CD8-positive, alpha-beta memory T cell (primary cell): ENCODE measurements around the gene SPCS1. TPM values are rescaled to one million over a fixed set of nuclear protein-coding genes. Genes with fewer than 3 reads are reported as not detected.
"Not testable (repeated sequence)": the region's sequence is repeated elsewhere in the genome, so short reads cannot be mapped to it uniquely, and the experiment has no call there.

Experiments
- CTCF ChIA-PET: fragments of 350-600 bp; sonication (Branson Sonifier 250); formaldehyde crosslinking; loops from one replicate; lab custom pipeline; 2021; ENCODE audit warnings: antibody characterized with exemption; lab: Charles Lee
- POLR2A ChIA-PET: fragments of 350-600 bp; sonication (Branson Sonifier 250); formaldehyde crosslinking; loops from one replicate; lab custom pipeline; 2021; ENCODE audit warnings: antibody characterized with exemption; lab: Charles Lee
- DNase-seq, 5 donors: peaks; one replicate each; pipeline versions ENCODE4 v3.0.0 to v3.0.0-alpha.2; 2020 to 2022; ENCODE audit warnings: mixed read lengths in 1 of 5
- H3K27ac ChIP-seq: one replicate; pipeline ENCODE4 v1.7.0; 2013; ENCODE audit warnings: low read depth, mild to moderate bottlenecking, low read length, moderate library complexity
- H3K27me3 ChIP-seq: 2 replicates; pipeline ENCODE4 v1.7.0; 2013; ENCODE audit warnings: low read length, mild to moderate bottlenecking; ENCODE audit not compliant: insufficient read depth, poor library complexity, severe bottlenecking
- H3K36me3 ChIP-seq: 2 replicates; pipeline ENCODE4 v1.7.0; 2013; ENCODE audit warnings: mild to moderate bottlenecking, low read length, moderate library complexity; ENCODE audit not compliant: insufficient read depth
- H3K4me1 ChIP-seq: 2 replicates; pipeline ENCODE4 v1.7.0; 2013; ENCODE audit warnings: mild to moderate bottlenecking, low read length, moderate library complexity; ENCODE audit not compliant: insufficient read depth
- H3K4me3 ChIP-seq: 2 replicates; pipeline ENCODE4 v1.7.0; 2013; ENCODE audit warnings: mild to moderate bottlenecking, low read length
- H3K9me3 ChIP-seq: 2 replicates; pipeline ENCODE4 v1.7.0; 2013; ENCODE audit warnings: mild to moderate bottlenecking, low read length
- H3K27ac Mint-ChIP-seq, 8 donors: one replicate each; pipeline ENCODE4 v1.8.0; 2020 to 2021; ENCODE audit warnings: mixed read lengths in 8 of 8, mild to moderate bottlenecking in 6 of 8, inconsistent platforms in 3 of 8, moderate library complexity in 3 of 8
- H3K27me3 Mint-ChIP-seq, 2 donors: one replicate each; pipeline ENCODE4 v1.8.0; 2020 to 2021; ENCODE audit warnings: mixed read lengths in 2 of 2, mild to moderate bottlenecking in 1 of 2, moderate library complexity in 1 of 2
- H3K36me3 Mint-ChIP-seq, 3 donors: one replicate each; pipeline ENCODE4 v1.8.0; 2020 to 2021; ENCODE audit warnings: mixed read lengths in 3 of 3, inconsistent platforms in 1 of 3, mild to moderate bottlenecking in 1 of 3
- H3K4me1 Mint-ChIP-seq, 3 donors: one replicate each; pipeline ENCODE4 v1.8.0; 2020 to 2021; ENCODE audit warnings: mixed read lengths in 3 of 3, inconsistent platforms in 1 of 3, mild to moderate bottlenecking in 1 of 3
- H3K4me3 Mint-ChIP-seq, 7 donors: one replicate each; pipeline ENCODE4 v1.8.0; 2020 to 2021; ENCODE audit warnings: mixed read lengths in 7 of 7, mild to moderate bottlenecking in 6 of 7, moderate library complexity in 4 of 7, inconsistent platforms in 2 of 7
- H3K9me3 Mint-ChIP-seq, 5 donors: one replicate each; pipeline ENCODE4 v1.8.0; 2020 to 2022; ENCODE audit warnings: mixed read lengths in 5 of 5, mild to moderate bottlenecking in 3 of 5, moderate library complexity in 2 of 5, inconsistent platforms in 1 of 5
- polyA plus RNA-seq: library from polyadenylated mRNA; unstranded; fragments of 300-500 nt; fragmentation: Illumina TruSeq; gene quantifications from one replicate; pipeline ENCODE4 v1.2.3, GENCODE V29; 2021
- total RNA-seq, 2 experiments: library from RNA; stranded (reverse); gene quantifications; one replicate each; pipeline ENCODE4 v1.2.3, GENCODE V29; 2021

Gene SPCS1
- total and polyA plus RNA-seq, 3 experiments from 2014 or later, result 154 to 357 (median 156) TPM

DNA sequence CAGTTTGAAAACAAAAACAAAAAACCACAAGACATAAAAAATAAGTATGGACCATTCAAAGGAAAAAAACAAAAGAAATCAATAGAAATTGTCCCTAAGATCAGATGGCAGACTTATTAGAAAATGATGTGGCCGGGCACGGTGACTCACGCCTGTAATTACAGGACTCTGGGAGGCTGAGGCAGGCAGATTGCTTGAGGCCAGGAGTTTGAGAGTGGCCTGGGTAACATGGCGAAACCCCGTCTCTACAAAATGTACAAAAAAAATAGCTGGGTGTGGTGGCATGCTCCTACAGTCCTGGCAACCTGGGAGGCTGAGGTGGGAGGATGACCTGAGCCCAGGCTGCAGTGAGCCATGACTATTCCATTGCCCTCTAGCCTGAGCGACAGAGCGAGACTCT lies 16.6 kb downstream of the SPCS1 start:
- no peaks in the 10 kb centered on the region for H3K9me3 ChIP-seq

DNA sequence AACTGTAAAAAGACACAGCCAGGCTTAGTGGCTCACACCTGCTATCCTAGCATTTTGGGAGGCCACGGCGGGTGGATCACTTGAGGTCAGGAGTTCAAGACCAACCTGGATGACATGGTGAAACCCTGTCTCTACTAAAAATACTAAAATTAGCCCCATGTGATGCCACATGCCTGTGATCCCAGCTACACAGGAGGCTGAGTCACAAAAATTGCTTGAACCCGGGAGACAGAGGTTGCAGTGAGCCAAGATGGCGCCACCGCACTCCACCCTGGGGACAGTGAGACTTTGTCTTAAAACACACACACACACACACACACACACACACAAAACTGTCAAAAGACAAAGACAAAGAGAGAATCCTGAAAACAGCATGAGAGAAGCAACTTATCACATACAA lies 18.0 kb downstream of the SPCS1 start:
- no peaks in the 10 kb centered on the region for H3K36me3 ChIP-seq
- Mint-ChIP-seq H3K36me3 (peaks cover 6 to 31% (median 29%) of the 10 kb centered on the region in 3 donors), H3K4me3 (no peak overlapping the region), H3K9me3 (peaks cover 4 to 14% (median 7%) of the 10 kb centered on the region in 5 donors), H3K27ac (peak overlapping the region in 1 of 8 donors; percentile 10), H3K4me1 (peaks cover 16 to 23% (median 22%) of the 10 kb centered on the region in 3 donors), H3K27me3 (no peaks in the 10 kb centered on the region)
- H3K4me3 ChIP-seq, result no peak overlapping the region
- H3K4me1 ChIP-seq, result peaks cover 23% of the 10 kb centered on the region
- H3K27ac ChIP-seq, result no peak overlapping the region
- no peaks in the 10 kb centered on the region for H3K27me3 ChIP-seq
- H3K9me3 ChIP-seq, result no peaks in the 10 kb centered on the region
- ChIA-PET CTCF (no interaction called here), POLR2A (no interaction called here)
- DNase-seq, result no peak

More for the DNA sequence above, 16.6 kb downstream of the SPCS1 start:
- ChIA-PET POLR2A (no interaction called here), CTCF (no interaction called here)
- H3K9me3 Mint-ChIP-seq, result peaks cover 0 to 8% (median 3%) of the 10 kb centered on the region in 5 donors
- H3K27me3 Mint-ChIP-seq, result no peaks in the 10 kb centered on the region
- Histone ChIP-seq H3K27me3 (no peaks in the 10 kb centered on the region), H3K4me3 (no peak overlapping the region), H3K36me3 (no peaks in the 10 kb centered on the region), H3K27ac (no peak overlapping the region), H3K4me1 (peaks cover 23% of the 10 kb centered on the region)
- DNase-seq, result no peak
- H3K36me3 Mint-ChIP-seq, result peaks cover 7 to 29% (median 17%) of the 10 kb centered on the region in 3 donors
- H3K4me1 Mint-ChIP-seq, result peaks cover 16 to 23% (median 22%) of the 10 kb centered on the region in 3 donors
- peak overlapping the region in 2 of 8 donors; percentile 41 to 82 for H3K27ac Mint-ChIP-seq
- no peak overlapping the region for H3K4me3 Mint-ChIP-seq

DNA sequence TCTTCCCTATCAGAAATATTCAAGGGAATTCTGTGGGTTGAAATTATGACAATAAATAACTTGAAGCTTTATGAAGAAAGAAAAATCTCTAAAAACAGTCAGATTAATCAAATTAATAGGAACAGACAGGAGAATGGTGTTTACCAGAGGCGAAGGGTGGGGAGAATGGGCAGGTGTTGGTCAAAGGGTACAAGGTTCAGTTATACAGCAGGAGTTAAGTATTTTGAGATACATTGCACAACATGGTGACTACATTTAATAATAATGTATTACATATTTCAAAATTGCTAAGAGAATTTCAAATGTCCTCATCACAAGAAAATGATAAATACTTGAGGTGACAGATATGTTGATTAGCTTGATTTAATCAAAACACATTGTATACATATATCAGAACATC lies 18.6 kb downstream of the SPCS1 start:
- Mint-ChIP-seq H3K27ac (no peak overlapping the region), H3K4me1 (peaks cover 16 to 23% (median 22%) of the 10 kb centered on the region in 3 donors), H3K4me3 (no peak overlapping the region), H3K9me3 (peaks cover 3 to 16% (median 12%) of the 10 kb centered on the region in 5 donors), H3K36me3 (peaks cover 9 to 32% (median 30%) of the 10 kb centered on the region in 3 donors), H3K27me3 (no peaks in the 10 kb centered on the region)
- Histone ChIP-seq H3K36me3 (no peaks in the 10 kb centered on the region), H3K27me3 (no peaks in the 10 kb centered on the region), H3K4me1 (peaks cover 23% of the 10 kb centered on the region), H3K4me3 (no peak overlapping the region), H3K9me3 (no peaks in the 10 kb centered on the region), H3K27ac (no peak overlapping the region)
- DNase-seq, result no peak
- ChIA-PET POLR2A (no interaction called here), CTCF (no interaction called here)

DNA sequence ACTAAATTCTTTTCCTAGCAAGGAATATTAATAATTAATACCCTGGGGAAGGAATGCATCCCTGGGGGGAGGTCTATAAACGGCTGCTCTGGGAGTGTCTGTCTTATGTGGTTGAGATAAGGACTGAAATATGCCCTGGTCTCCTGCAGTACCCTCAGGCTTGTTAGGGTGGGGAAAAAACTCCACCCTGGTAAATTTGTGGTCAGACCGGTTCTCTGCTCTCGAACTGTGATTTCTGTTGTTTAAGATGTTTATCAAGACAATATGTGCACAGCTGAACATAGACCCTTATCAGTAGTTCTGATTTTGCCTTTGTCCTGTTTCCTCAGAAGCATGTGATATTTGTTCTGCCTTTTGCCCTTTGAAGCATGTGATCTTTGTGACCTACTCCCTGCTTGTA lies 22.8 kb downstream of the SPCS1 start:
- H3K4me3 Mint-ChIP-seq, H3K36me3 ChIP-seq, H3K27ac ChIP-seq, DNase-seq, H3K27me3 ChIP-seq, H3K4me1 ChIP-seq, H3K9me3 ChIP-seq, H3K4me3 ChIP-seq, H3K27ac Mint-ChIP-seq, H3K27me3 Mint-ChIP-seq, POLR2A ChIA-PET, CTCF ChIA-PET, H3K4me1 Mint-ChIP-seq: not testable (repeated sequence)
- peaks cover 25 to 61% (median 53%) of the 10 kb centered on the region in 3 donors for H3K36me3 Mint-ChIP-seq
- H3K9me3 Mint-ChIP-seq, result peaks cover 0 to 31% (median 20%) of the 10 kb centered on the region in 5 donors

DNA sequence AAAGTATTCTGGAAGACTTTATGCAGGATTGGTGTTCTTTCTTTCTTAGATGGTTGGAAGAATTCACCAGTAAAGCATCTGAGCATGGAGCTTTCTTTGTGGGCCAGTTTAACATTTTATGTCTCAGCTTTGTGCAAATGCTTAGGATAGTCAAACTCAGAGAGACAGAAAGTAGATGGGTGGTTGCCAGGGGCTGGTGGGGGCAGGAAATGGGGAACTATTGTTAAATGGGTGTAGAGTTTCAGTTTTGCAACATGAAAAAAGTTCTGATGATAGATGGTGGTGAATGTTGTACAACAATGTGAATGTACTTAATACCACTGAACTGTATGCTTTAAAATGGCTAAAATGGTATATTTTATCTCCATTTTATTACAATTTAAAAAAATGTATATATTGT lies 24.8 kb downstream of the SPCS1 start:
- H3K36me3 ChIP-seq, result peaks cover 11% of the 10 kb centered on the region
- Mint-ChIP-seq H3K4me3 (no peak overlapping the region), H3K36me3 (peaks cover 32 to 71% (median 67%) of the 10 kb centered on the region in 3 donors), H3K9me3 (peaks cover 0 to 31% (median 20%) of the 10 kb centered on the region in 5 donors), H3K4me1 (peaks cover 0 to 4% (median 0%) of the 10 kb centered on the region in 3 donors), H3K27me3 (no peaks in the 10 kb centered on the region), H3K27ac (peak overlapping the region in 1 of 8 donors; percentile 51)
- no peaks in the 10 kb centered on the region for H3K27me3 ChIP-seq
- peaks cover 8% of the 10 kb centered on the region for H3K9me3 ChIP-seq
- no peak overlapping the region for H3K27ac ChIP-seq
- ChIA-PET POLR2A (no interaction called here), CTCF (no interaction called here)
- no peaks in the 10 kb centered on the region for H3K4me1 ChIP-seq
- no peak for DNase-seq
- no peak overlapping the region for H3K4me3 ChIP-seq

DNA sequence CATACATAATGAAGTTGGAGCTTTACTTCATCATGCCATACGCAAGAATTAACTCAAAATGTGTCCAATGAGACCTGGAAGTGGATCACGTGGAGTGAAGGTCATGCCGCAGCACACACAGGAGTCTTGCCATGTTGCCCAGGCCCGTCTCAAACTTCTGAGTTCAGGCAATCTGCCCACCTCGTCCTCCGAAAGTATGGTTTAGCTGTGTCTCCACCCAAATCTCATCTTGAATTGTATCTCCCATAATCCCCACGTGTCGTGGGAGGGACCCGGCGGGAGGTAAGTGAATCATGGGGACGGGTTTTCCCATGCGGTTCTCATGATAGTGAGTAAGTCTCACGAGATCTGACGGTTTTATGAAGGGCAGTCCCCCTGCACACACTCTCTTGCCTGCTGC lies 25.7 kb downstream of the SPCS1 start:
- Histone ChIP-seq H3K27me3 (no peaks in the 10 kb centered on the region), H3K36me3 (peaks cover 13% of the 10 kb centered on the region), H3K9me3 (peaks cover 8% of the 10 kb centered on the region), H3K4me3 (no peak overlapping the region), H3K4me1 (no peaks in the 10 kb centered on the region), H3K27ac (no peak overlapping the region)
- peaks cover 0 to 31% (median 20%) of the 10 kb centered on the region in 5 donors for H3K9me3 Mint-ChIP-seq
- peaks cover 33 to 72% (median 71%) of the 10 kb centered on the region in 3 donors for H3K36me3 Mint-ChIP-seq
- H3K4me3 Mint-ChIP-seq, result no peak overlapping the region
- H3K27ac Mint-ChIP-seq, result no peak overlapping the region
- POLR2A ChIA-PET, result no interaction called here
- CTCF ChIA-PET, result no interaction called here
- peaks cover 0 to 4% (median 0%) of the 10 kb centered on the region in 3 donors for H3K4me1 Mint-ChIP-seq
- no peaks in the 10 kb centered on the region for H3K27me3 Mint-ChIP-seq
- no peak for DNase-seq

DNA sequence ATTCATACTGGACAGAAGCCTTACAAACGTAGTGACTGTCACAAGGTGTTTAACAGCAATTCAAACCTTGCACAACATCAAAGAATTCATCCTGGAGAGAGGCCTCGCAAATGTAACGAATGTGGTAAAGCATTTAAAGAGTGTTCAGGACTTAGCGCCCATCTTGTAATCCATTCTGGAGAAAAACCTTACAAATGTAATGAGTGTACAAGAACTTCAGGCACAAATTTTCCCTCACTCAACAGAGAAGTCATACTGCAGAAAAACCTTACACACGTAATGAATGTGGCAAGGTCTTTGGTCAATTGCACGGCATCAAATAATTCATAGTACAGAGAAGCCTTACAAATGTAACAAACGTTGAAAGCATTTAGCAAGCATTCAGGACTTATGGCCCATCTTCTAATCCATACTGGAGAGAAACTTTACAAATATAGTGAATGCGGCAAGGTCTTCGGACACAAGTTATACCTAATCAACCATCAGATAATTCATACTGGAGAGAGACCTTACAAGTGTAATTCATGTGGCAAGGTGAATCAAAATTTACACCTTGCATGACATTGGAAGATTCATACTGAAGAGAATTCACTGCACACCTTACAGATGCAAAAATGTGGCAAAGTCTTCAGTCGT lies 27.5 kb downstream of the SPCS1 start:
- Histone ChIP-seq H3K9me3 (peaks cover 8% of the 10 kb centered on the region), H3K4me1 (no peaks in the 10 kb centered on the region), H3K36me3 (peaks cover 13% of the 10 kb centered on the region), H3K27ac (no peak overlapping the region), H3K4me3 (no peak overlapping the region), H3K27me3 (no peaks in the 10 kb centered on the region)
- ChIA-PET CTCF (no interaction called here), POLR2A (no interaction called here)
- H3K27me3 Mint-ChIP-seq, result no peaks in the 10 kb centered on the region
- no peak overlapping the region for H3K4me3 Mint-ChIP-seq
- peaks cover 0 to 4% (median 0%) of the 10 kb centered on the region in 3 donors for H3K4me1 Mint-ChIP-seq
- no peak overlapping the region for H3K27ac Mint-ChIP-seq
- DNase-seq, result no peak
- peaks cover 0 to 29% (median 17%) of the 10 kb centered on the region in 5 donors for H3K9me3 Mint-ChIP-seq
- H3K36me3 Mint-ChIP-seq, result peaks cover 36 to 81% (median 66%) of the 10 kb centered on the region in 3 donors

DNA sequence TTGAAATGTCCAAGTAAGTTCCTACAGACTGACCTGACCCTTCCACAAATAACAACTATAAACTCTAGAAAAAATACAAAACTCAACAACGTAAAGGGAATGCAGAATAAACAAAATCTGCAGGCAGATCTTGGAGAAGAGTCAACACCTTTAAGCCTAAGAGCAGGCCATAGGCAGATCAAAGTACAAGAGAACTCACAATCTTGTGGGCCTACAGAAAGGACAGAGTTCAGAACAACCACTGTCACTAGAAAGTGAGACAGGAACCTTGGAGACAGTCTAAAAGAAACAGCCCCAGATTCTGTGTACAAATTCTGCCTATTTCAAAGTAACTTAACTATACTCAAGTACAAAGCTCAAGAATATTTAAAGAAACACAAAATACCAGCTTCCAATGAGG lies 33.8 kb downstream of the SPCS1 start:
- H3K9me3 Mint-ChIP-seq, result peaks cover 0 to 2% (median 0%) of the 10 kb centered on the region in 5 donors
- peaks cover 15% of the 10 kb centered on the region for H3K36me3 ChIP-seq
- no peak overlapping the region for H3K4me3 ChIP-seq
- no peaks in the 10 kb centered on the region for H3K27me3 Mint-ChIP-seq
- no peaks in the 10 kb centered on the region for H3K27me3 ChIP-seq
- DNase-seq, result no peak
- no peak overlapping the region for H3K4me3 Mint-ChIP-seq
- H3K9me3 ChIP-seq, result no peaks in the 10 kb centered on the region
- CTCF ChIA-PET, result no interaction called here
- peaks cover 15 to 79% (median 23%) of the 10 kb centered on the region in 3 donors for H3K36me3 Mint-ChIP-seq
- H3K4me1 Mint-ChIP-seq, result no peaks in the 10 kb centered on the region
- peak overlapping the region in 2 of 8 donors; percentile 48 to 57 for H3K27ac Mint-ChIP-seq
- no peak overlapping the region for H3K27ac ChIP-seq
- H3K4me1 ChIP-seq, result no peaks in the 10 kb centered on the region
- POLR2A ChIA-PET, result no interaction called here
